ENCODE results near the gene NKG7.

The NKG7 gene

DNA sequence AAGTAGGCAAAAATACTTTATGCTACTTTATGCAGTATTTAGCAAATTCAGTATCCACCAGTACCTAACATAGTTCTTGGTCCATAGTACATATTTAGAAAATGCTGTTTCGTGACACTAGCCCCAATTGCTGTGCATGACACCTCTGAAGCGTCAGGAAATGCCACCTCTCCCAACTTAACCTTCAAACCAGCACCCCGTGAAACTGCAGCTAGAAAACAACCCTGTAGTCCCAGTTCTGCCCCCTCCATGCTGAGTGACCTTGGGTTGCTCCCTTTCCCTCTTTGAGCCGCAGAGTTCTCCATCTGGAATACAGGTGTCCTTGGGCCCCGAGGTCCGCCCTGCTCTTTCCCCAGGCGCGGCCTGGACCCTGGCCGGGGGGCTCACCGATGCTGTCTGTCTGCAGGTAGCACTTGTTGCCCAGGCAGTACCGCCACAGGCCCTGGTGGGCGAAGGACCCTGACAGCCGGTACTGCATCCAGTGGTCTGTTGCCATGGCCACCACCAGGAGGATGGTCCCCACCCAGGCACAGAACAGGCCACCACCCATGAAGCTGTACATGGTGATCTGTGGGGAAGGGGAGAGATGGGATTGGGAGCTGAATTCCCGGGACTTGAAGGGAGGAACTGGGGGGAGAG, 14.5 kb upstream of the NKG7 start:
- TF ChIP-seq, protein P1, sequence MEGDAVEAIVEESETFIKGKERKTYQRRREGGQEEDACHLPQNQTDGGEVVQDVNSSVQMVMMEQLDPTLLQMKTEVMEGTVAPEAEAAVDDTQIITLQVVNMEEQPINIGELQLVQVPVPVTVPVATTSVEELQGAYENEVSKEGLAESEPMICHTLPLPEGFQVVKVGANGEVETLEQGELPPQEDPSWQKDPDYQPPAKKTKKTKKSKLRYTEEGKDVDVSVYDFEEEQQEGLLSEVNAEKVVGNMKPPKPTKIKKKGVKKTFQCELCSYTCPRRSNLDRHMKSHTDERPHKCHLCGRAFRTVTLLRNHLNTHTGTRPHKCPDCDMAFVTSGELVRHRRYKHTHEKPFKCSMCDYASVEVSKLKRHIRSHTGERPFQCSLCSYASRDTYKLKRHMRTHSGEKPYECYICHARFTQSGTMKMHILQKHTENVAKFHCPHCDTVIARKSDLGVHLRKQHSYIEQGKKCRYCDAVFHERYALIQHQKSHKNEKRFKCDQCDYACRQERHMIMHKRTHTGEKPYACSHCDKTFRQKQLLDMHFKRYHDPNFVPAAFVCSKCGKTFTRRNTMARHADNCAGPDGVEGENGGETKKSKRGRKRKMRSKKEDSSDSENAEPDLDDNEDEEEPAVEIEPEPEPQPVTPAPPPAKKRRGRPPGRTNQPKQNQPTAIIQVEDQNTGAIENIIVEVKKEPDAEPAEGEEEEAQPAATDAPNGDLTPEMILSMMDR (conservative IDR thresholded peaks at IDR 0.05; ENCODE audit: low read length) = no peak
- no peak overlapping the region for H3K4me3 ChIP-seq (ENCODE audit: low read length)
- DNase-seq (ENCODE audit: low read depth) = no peak

DNA sequence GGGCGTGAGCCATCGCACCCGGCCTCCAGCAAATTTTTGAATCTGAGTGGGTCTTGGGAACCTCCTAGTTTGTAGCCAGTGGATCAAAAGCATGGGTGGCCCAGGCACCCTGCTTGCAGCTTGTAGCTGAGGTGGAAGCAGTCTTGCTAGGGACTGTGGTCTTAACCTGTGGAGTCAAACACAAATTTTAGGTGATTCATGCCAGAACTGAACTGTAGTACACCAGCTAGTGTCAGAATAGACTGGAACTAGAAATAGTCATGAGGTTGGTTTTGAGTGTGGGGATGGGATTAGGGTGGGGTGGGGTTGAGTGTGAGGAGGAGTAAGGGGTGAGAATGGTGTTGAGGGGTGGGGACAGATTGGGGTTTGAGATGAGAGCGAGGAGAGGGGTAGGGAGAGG, 9.6 kb upstream of the NKG7 start:
- DNase-seq (ENCODE audit: low read depth) = no peak
- no peak overlapping the region for H3K4me3 ChIP-seq (ENCODE audit: low read length)
- TF ChIP-seq, protein P1 (conservative IDR thresholded peaks at IDR 0.05; ENCODE audit: low read length) = no peak

DNA sequence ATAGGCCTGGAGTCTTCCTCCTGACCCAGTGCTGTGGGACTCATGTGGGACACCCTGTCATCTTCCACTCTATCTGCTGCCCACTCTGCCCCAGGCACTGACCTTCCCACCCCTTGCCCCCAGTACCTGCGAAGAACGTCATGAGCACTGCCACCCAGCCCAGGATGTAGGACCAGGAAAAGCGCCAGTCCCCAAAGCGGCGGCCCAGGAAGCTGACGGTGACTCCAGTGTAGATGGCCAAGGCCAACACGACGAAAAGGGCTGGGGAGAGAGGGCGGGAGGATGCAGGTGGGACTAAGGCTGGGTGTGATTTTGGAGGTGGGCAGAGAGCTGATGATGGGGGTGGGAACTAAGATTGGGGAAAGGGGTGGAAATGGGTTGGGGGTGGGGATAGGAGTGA, 7.9 kb upstream of the NKG7 start:
- no peak overlapping the region for H3K4me3 ChIP-seq (ENCODE audit: low read length)
- DNase-seq (ENCODE audit: low read depth) = no peak
- TF ChIP-seq, protein P1 (conservative IDR thresholded peaks at IDR 0.05; ENCODE audit: low read length) = no peak

DNA sequence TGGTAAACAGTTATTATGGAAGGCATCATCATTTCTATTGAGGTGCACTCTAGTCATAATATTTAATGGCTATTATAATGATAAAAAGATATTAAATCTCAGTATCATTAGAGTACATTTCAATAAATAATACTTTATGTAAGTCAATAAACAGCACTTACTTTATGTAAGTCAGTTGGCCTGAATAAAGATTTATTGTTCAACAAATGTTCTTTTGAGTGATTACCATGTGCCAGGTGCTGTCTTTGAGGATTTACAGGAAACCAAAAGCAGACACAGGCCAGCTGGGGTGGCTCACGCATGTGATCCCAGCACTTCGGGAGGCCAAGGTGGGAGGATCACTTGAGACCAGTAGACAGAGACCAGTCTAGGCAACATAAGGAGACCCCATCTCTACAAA, 5.0 kb upstream of the NKG7 start:
- no peak for DNase-seq (ENCODE audit: low read depth)
- TF ChIP-seq, protein P1 (conservative IDR thresholded peaks at IDR 0.05; ENCODE audit: low read length) = no peak
- H3K4me3 ChIP-seq (ENCODE audit: low read length) = no peak overlapping the region

DNA sequence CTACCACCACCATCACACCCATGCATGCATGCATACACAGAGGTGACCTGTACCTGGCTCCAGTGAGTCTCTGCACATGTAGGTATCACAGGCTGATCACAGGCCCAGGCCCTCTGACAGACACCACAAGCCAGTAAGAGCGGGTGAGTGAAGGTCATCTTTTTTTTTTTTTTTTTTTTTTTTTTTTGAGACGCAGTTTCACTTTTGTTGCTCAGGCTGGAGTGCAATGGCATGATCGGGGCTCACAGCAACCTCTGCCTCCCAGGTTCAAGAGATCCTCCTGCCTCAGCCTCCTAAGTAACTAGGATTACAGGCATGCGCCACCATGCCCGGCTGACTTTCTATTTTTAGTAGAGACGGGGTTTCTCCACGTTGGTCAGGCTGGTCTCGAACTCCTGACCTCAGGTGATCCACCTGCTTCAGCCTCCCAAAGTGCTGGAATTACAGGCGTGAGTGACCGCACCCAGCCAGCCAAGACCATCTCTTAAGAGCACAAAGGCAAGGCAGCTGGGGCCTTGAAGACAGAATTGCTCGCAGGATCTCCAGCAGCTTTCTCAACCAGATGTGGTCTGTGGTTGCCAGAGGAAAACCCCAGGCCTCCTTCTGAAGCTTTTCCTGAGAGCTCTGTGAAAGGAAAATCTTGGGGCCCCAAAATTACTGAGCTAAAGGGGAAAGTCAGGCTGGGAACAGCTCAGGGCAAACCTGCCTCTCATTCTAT, 3.2 kb upstream of the NKG7 start:
- no peak overlapping the region for H3K4me3 ChIP-seq (ENCODE audit: low read length)
- TF ChIP-seq, protein P1 (conservative IDR thresholded peaks at IDR 0.05; ENCODE audit: low read length) = no peak
- no peak for DNase-seq (ENCODE audit: low read depth)

DNA sequence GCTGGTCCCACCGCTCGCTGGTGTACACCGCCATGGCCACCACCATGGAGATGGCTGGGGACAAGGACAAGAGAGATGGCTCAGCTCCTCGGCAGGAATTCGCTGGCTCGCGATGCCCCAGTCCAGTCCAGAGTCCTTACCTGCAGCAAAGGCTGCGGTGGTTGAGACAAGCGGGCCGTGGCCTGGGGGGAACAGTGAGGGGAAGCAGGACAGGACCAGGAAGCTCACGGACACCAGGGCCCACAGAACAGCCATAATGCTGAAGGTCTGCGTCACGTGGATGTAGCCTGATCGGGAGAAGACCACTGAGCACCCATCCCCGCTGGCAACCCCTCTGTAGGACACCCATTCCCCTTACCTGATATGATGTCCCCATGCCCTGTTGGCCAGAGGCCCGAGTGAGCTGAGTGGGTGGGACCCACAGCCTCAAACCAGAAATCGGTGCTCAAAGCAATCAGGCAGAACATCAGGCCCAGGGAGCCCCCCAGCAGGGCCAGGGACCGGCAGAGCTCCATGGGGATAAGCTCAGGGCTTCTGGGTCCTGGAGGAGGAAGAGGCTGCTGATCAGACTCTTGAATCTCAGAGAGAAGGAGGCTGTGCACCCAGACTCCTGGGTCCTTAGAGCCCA, 319 bp downstream of the NKG7 start:
- DNase-seq (ENCODE audit: low read depth) = no peak
- TF ChIP-seq, protein P1 (conservative IDR thresholded peaks at IDR 0.05; ENCODE audit: low read length) = no peak
- H3K4me3 ChIP-seq (ENCODE audit: low read length) = no peak overlapping the region
